HG02798 (cell line): Measurements from ENCODE around the gene DNLZ.
"Not testable (repeated sequence)": the region's sequence is repeated elsewhere in the genome, so short reads cannot be mapped to it uniquely, and the experiment has no call there.

Experiments
- ATAC-seq: cut with Tn5 transposase; IDR thresholded peaks from one replicate; pipeline ENCODE4 v1.9.1; 2021; ENCODE audit warnings: mild to moderate bottlenecking; ENCODE audit not compliant: unreplicated experiment, poor library complexity

The DNLZ gene

DNA sequence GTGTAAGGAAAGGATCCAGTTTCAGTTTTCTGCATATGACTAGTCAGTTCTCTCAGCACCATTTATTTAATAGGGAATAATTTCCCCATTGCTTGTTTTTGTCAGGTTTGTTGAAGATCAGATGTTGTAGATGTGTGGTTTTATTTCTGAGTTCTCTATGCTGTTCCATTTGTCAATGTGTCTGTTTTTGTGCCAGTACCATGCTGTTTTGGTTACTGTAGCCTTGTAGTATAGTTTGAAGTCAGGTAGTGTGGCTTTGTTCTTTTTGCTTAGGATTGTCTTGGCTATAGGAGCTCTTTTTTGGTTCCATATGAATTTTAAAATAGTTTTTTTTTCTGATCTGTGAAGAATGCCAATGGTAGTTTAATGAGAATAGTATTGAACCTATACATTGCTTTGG, 42.6 kb downstream of the DNLZ start:
- ATAC-seq, result not testable (repeated sequence)

DNA sequence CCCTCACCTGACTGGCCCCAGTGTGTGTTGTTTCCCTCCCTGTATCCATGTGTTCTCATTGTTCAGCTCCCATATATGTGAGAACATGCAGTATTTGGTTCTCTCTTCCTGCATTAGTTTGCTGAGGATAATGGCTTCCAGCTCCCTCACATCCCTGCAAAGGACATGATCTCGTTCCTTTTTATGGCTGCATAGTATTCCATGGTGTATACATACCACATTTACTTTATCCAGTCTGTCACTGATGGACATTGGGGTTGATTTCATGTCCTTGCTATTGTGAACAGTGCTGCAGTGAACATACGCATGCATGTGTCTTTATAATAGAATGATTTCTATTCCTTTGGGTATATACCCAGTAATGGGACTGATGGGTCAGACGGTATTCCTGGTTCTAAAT, 43.6 kb downstream of the DNLZ start:
- not testable (repeated sequence) for ATAC-seq

DNA sequence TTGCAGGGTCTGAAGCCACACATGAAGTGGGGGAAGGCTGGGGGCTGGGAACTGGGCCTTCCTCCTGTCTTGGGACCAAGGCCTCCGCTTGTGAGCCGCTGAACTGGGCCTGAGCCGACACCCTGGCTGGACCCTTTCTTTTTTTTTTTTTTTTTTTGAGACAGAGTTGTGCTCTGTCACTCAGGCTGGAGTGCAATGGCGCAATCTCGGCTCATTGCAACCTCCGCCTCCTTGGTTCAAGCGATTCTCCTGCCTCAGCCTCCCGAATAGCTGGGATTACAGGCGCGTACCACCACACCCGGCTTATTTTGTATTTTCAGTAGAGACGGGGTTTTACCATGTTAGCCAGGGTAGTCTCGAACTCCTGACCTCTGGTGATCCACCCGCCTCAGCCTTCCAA, 44.3 kb downstream of the DNLZ start:
- not testable (repeated sequence) for ATAC-seq

GRCh38 chr9:136318776-136319241, 44.7 kb downstream of the DNLZ start:
- no peak for ATAC-seq

- ATAC-seq, result no peak
Observed at GRCh38 chr9:136318111-136318775, 45.3 kb downstream of the DNLZ start.

DNA sequence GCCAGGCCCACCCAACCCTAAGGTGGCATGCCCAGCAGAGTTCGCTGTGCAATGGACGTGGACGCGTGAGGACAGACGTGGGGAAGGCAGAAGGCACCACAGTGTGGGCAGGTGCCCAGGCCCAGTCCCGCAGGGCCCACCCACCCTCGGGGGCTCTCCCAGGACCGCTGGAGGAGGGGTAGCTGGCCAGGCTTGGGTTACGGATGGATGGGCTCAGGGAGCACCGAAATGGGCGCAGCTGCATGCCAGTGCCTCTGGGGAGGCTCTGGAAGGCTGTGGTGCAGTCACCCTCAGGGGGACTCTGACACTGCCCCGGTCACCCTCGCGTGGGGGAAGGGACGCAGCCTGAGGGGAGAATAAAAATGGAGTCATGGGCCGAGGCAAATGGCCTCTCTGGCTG, 45.8 kb downstream of the DNLZ start:
- no peak for ATAC-seq

GRCh38 chr9:136316896-136317676, 46.5 kb downstream of the DNLZ start:
- ATAC-seq, result no peak

GRCh38 chr9:136316271-136316751, 47.2 kb downstream of the DNLZ start:
- ATAC-seq, result no peak

DNA sequence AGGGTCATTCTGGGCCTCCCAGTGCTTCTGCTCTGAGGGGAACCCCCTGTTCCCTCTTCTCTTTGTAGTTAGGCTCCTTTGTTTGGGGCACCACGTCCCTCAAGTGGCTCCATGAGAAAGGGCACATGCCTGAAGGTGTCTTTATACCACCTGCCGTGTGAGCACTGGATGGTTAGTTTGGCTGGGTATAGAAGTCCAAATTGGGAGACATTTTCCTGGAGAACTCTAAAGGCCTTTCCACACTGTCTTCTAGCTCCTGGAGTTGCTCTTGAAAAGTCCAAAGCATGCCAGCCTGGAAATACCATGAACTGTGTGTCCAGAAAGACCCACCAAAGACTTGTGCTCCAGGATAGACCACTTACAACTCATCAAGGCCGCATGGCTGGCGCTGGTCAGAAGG, 48.6 kb downstream of the DNLZ start:
- no peak for ATAC-seq

GRCh38 chr9:136314056-136314416, 49.5 kb downstream of the DNLZ start:
- ATAC-seq, result no peak

GRCh38 chr9:136313111-136314055, 50.2 kb downstream of the DNLZ start:
- no peak for ATAC-seq

DNA sequence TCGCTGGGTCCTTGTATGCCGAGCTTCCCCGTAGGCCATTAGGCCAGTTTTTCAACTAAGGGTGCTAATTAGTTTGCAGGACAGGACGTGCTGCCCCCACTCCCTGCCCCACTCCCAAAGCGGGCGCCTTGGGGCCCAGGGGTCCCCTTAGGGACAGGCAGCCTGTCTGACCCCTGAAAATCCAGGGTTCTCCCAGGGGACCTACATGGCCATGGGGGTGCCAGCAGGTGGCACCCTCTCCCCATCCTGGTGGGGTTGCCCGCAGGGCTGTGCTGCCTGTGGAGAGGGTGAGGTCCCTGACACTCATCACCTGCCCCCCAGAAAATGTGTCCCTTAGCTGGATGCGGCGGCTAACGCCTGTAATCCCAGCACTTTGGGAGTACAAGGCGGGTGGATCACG, 51.1 kb downstream of the DNLZ start:
- no peak for ATAC-seq

GRCh38 chr9:136312009-136312375, 51.6 kb downstream of the DNLZ start:
- no peak for ATAC-seq

GRCh38 chr9:136311051-136312008, 52.2 kb downstream of the DNLZ start:
- ATAC-seq, result no peak

- no peak for ATAC-seq
Observed at GRCh38 chr9:136310273-136311030, 53.1 kb downstream of the DNLZ start.

DNA sequence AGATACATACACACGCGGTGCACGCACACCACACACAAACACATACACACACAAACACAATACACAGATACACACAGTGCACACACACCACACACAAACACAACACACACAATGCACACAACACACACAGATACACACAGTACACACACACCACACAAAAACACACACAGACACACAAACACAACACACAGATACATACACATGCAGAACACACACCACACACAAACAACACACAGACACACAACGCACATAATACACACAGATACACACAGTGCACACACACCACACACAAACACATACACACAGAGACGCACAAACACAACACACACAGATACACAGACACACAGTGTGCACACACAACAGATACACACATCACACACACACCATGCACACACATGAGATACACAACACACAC, 53.7 kb downstream of the DNLZ start:
- no peak for ATAC-seq
